ENCODE results near the gene KRT14. TPM values are rescaled to one million over a fixed set of nuclear protein-coding genes. Genes with fewer than 3 reads are reported as not detected.

KRT14 gene
- total and polyA plus RNA-seq, 2 of the 4 experiments (the other 2 are of a cell fraction) = not detected

- Histone ChIP-seq H2AK5ac (ENCODE audit: low read depth, low read length) (no peak overlapping the region), H2BK120ac (ENCODE audit: low read depth, low read length) (no peak overlapping the region), H3K9me1 (ENCODE audit: insufficient read depth, low read length) (no peaks in the 10 kb centered on the region), H2BK5ac (ENCODE audit: low read depth, low read length, poor library complexity, severe bottlenecking) (no peak overlapping the region), H3K9ac (ENCODE audit: low read depth, low read length) (no peak overlapping the region), H3K56ac (ENCODE audit: extremely low read depth, insufficient read depth, low read length) (no peak overlapping the region), H3K4ac (ENCODE audit: low read depth, low read length) (no peak overlapping the region), H3K36me3 (ENCODE audit: control insufficient read depth, insufficient read depth, low read length) (no peaks in the 10 kb centered on the region), H3K9me3 (ENCODE audit: control insufficient read depth, insufficient read depth, low read length) (no peaks in the 10 kb centered on the region), H3K23ac (ENCODE audit: low read depth, low read length) (no peak overlapping the region), H4K5ac (ENCODE audit: low read depth, low read length) (no peak overlapping the region), H2AK9ac (replicated peaks; ENCODE audit: low read depth, low read length, poor library complexity) (no peak overlapping the region), H3K4me1 (ENCODE audit: control insufficient read depth, insufficient read depth, low read length) (no peaks in the 10 kb centered on the region), H4K20me1 (ENCODE audit: insufficient read depth, low read length) (no peaks in the 10 kb centered on the region), H3K4me3 (ENCODE audit: insufficient read depth, low read depth, low read length) (no peak overlapping the region), H3K4me2 (ENCODE audit: low read depth, low read length) (no peak overlapping the region), H4K8ac (ENCODE audit: low read depth in 2 of 2, low read length in 2 of 2) (no peak overlapping the region), H3K27ac (ENCODE audit: insufficient read depth, low read length) (no peak overlapping the region), H4K91ac (ENCODE audit: insufficient read depth, low read depth, low read length) (no peak overlapping the region), H3K14ac (replicated peaks; ENCODE audit: low read depth, low read length) (no peak overlapping the region), H2BK15ac (ENCODE audit: low read depth, low read length) (no peak overlapping the region), H3K27me3 (ENCODE audit: control insufficient read depth, insufficient read depth, low read length) (peaks cover 42% of the 10 kb centered on the region), H2BK20ac (ENCODE audit: low read depth, low read length) (no peak overlapping the region), H3K79me1 (ENCODE audit: low read depth in 1 of 2, low read length in 2 of 2) (no peaks in the 10 kb centered on the region), H2AFZ (replicated peaks; ENCODE audit: low read length, poor library complexity) (no peak overlapping the region), H3K18ac (ENCODE audit: low read depth, low read length) (no peak overlapping the region)
- TF ChIP-seq ELK1 (IDR thresholded peaks at IDR 0.05; ENCODE audit: borderline replicate concordance, low read depth, low read length) = no peak
- no peak for TF ChIP-seq MAFK (IDR thresholded peaks at IDR 0.05; ENCODE audit: low read depth, low read length)
- TF ChIP-seq SMC3 (IDR thresholded peaks at IDR 0.05; ENCODE audit: low read depth, low read length) = no peak
- no peak for TF ChIP-seq CHD1 (IDR thresholded peaks at IDR 0.05; ENCODE audit: low read depth, low read length)
- dilution Hi-C loops (cut with HindIII; ENCODE audit: low sequenced_read_pairs, unreplicated experiment) (no loop called here), intact Hi-C loops (cut with micrococcal nuclease) (no loop called here), in situ Hi-C loops (cut with MboI; ENCODE audit: low sequenced_read_pairs) (no loop called here)
- WGBS, 2 experiments (ENCODE audit: extremely low coverage in 2 of 2, insufficient read length in 1 of 2) = 11% methylated on average over 1 of the region's 1 CpG; no CpG with 5 or more reads in 1 of the 2 experiments
- ChIA-PET CTCF (interaction anchor here (1.7 kb wide), 1 partner anchor 10 kb away, joined by 5 read pairs; no protein-coding TSS in a partner anchor), POLR2A (ENCODE audit: unreplicated experiment) (interaction anchor here (0.6 kb wide), 1 partner anchor 107 kb away, joined by 3 read pairs; no protein-coding TSS in a partner anchor)
- DNase-seq (no peak), ATAC-seq (ENCODE audit: low read depth) (no peak)
- no TSS peak for BruUV-seq (replicated peaks)
Measured at GRCh38 chr17:41580687-41581365, 5.9 kb downstream of the KRT14 start.

Data from IMR-90 (cell line).